ENCODE measurements around the gene ANKRD60.

Gene ANKRD60

GRCh38 chr20:58271606-58272351 is 43.3 kb upstream of the ANKRD60 start:
- Histone ChIP-seq H3K4me1 (ENCODE audit: low read depth, poor library complexity, severe bottlenecking) (no peaks in the 10 kb centered on the region), H3K4me3 (IDR thresholded peaks at IDR 0.05; ENCODE audit: insufficient read depth, low read depth, low read length) (no peak overlapping the region), H3K36me3 (ENCODE audit: insufficient read depth) (no peaks in the 10 kb centered on the region), H3K79me2 (ENCODE audit: insufficient read depth, low read depth) (peaks cover 8% of the 10 kb centered on the region; the same call in 1 of the 2 replicates), H2AFZ (ENCODE audit: low read depth) (no peak overlapping the region), H3K9ac (no peak overlapping the region), H3K27ac (no peak overlapping the region), H3K27me3 (ENCODE audit: insufficient read depth, low read depth) (no peaks in the 10 kb centered on the region), H3K4me2 (no peak overlapping the region), H4K20me1 (ENCODE audit: insufficient read depth) (no peaks in the 10 kb centered on the region)
- TF ChIP-seq CTCF (conservative IDR thresholded peaks at IDR 0.05; ENCODE audit: low read depth, low read length): no peak

GRCh38 chr20:58268936-58269619 is 40.6 kb upstream of the ANKRD60 start:
- H3K4me2 ChIP-seq: no peak overlapping the region
- H2AFZ ChIP-seq (ENCODE audit: low read depth): no peak overlapping the region
- H3K79me2 ChIP-seq (ENCODE audit: insufficient read depth, low read depth): no peaks in the 10 kb centered on the region
- no peak overlapping the region for H3K27ac ChIP-seq
- H3K27me3 ChIP-seq (ENCODE audit: insufficient read depth, low read depth): no peaks in the 10 kb centered on the region
- no peak for TF ChIP-seq CTCF (conservative IDR thresholded peaks at IDR 0.05; ENCODE audit: low read depth, low read length)
- H3K36me3 ChIP-seq (ENCODE audit: insufficient read depth): no peaks in the 10 kb centered on the region
- H3K9ac ChIP-seq: no peak overlapping the region
- H3K4me1 ChIP-seq (ENCODE audit: low read depth, poor library complexity, severe bottlenecking): no peaks in the 10 kb centered on the region
- H4K20me1 ChIP-seq (ENCODE audit: insufficient read depth): no peaks in the 10 kb centered on the region
- no peak overlapping the region for H3K4me3 ChIP-seq (IDR thresholded peaks at IDR 0.05; ENCODE audit: insufficient read depth, low read depth, low read length)

- Histone ChIP-seq H2AFZ (ENCODE audit: low read depth) (no peak overlapping the region), H3K36me3 (ENCODE audit: insufficient read depth) (no peaks in the 10 kb centered on the region), H3K27ac (no peak overlapping the region), H3K4me1 (ENCODE audit: low read depth, poor library complexity, severe bottlenecking) (no peaks in the 10 kb centered on the region), H3K27me3 (ENCODE audit: insufficient read depth, low read depth) (no peaks in the 10 kb centered on the region), H3K9ac (no peak overlapping the region), H4K20me1 (ENCODE audit: insufficient read depth) (no peaks in the 10 kb centered on the region), H3K79me2 (ENCODE audit: insufficient read depth, low read depth) (no peaks in the 10 kb centered on the region), H3K4me3 (IDR thresholded peaks at IDR 0.05; ENCODE audit: insufficient read depth, low read depth, low read length) (no peak overlapping the region), H3K4me2 (no peak overlapping the region)
- no peak for TF ChIP-seq CTCF (conservative IDR thresholded peaks at IDR 0.05; ENCODE audit: low read depth, low read length)
Measured at GRCh38 chr20:58268421-58268821, 40.0 kb upstream of the ANKRD60 start.

GRCh38 chr20:58267389-58268215 is 39.1 kb upstream of the ANKRD60 start:
- Histone ChIP-seq H3K79me2 (ENCODE audit: insufficient read depth, low read depth) (no peaks in the 10 kb centered on the region), H3K27me3 (ENCODE audit: insufficient read depth, low read depth) (no peaks in the 10 kb centered on the region), H4K20me1 (ENCODE audit: insufficient read depth) (no peaks in the 10 kb centered on the region), H3K4me1 (ENCODE audit: low read depth, poor library complexity, severe bottlenecking) (no peaks in the 10 kb centered on the region), H3K9ac (no peak overlapping the region), H2AFZ (ENCODE audit: low read depth) (no peak overlapping the region), H3K4me3 (IDR thresholded peaks at IDR 0.05; ENCODE audit: insufficient read depth, low read depth, low read length) (no peak overlapping the region), H3K27ac (no peak overlapping the region), H3K36me3 (ENCODE audit: insufficient read depth) (no peaks in the 10 kb centered on the region), H3K4me2 (no peak overlapping the region)
- no peak for TF ChIP-seq CTCF (conservative IDR thresholded peaks at IDR 0.05; ENCODE audit: low read depth, low read length)
